HG02623 (cell line): Measurements from ENCODE around the gene PTH1R.

Experiments used
- ATAC-seq: cut with Tn5 transposase; IDR thresholded peaks from one replicate; pipeline ENCODE4 v1.9.1; 2021; ENCODE audit warnings: moderate library complexity; ENCODE audit not compliant: unreplicated experiment

Gene PTH1R

DNA sequence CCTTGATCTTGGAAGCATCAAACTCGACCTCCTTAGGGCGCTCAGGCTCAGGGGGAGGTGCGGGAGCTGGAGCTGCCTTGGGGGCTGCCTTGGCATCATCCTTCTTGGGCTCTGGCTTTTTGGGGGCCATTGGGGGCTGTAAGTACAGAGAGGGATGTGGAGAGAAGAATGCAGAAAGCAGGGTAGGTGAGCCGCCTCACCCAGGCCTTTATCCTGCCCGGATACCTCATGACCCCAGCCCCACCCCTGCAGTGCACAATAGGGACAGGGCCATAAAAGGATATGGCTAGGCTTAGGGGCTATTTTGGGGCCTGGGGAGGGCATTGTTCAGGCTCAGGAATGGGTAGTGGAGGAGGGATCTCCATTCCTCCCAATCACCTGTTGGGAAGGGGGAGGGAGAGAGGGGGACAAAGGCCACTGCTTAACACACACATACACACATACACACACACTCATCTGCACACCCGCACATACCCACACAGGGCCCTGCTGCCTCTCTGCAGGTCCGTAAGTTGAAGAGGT lies 14.2 kb upstream of the PTH1R start, which contains the start of gene MYL3:
Gene MYL3, minus strand, starts transcription at position 184 of the 522 bp plus-strand sequence. Its CDS starts 54 bp downstream, at position 130.
- ATAC-seq: no peak

GRCh38 chr3:46864061-46864881 lies 13.2 kb upstream of the PTH1R start:
- ATAC-seq: no peak

GRCh38 chr3:46865031-46865507 lies 12.5 kb upstream of the PTH1R start:
- ATAC-seq: no peak

DNA sequence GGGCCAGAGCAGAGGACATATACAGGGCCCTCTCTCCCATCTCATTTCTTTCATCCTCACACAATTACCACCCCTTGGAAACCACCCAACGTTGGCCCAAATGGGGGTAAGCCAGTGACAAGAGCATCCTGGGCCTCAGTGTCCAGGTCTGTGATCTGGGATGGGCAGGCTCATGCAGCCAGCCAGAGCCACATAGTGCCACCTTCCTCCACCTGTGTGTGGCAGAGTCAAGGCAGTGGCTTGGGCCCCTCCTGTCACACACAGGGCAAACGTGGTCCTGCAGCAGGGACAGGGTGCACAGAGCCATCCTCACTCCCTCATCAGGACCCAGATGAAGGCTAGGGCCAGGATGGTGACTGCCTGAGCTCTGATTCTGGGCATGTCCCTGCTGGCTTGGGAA lies 12.0 kb upstream of the PTH1R start:
- ATAC-seq: no peak

DNA sequence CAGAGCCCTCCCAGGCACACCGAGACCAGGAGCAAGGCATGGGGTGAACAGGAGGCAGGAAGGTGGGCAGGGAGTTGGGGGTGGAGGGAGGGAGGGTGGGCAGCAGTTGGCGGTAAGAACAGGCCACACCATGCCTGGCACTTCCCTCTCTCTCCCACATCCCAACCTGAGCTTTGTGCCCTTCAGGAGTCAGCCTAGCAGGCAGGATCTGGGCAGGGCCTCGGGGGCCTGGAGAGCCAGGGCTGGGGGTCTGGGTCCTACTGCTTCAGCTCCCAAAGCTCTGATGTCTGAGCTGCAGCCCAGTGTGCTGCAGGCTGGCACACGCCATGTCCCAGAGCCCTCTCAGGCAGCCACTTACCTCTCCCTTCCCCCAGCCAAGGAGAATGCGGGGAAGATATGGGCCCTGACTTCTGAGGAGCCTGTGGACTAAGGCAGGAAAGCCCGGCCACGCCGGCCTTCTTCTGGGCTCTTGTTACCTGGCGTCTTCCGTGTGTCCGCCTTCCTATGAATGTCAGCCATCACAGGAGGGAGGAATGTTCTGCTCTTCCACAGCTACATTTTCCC lies 11.4 kb upstream of the PTH1R start:
- no peak for ATAC-seq

DNA sequence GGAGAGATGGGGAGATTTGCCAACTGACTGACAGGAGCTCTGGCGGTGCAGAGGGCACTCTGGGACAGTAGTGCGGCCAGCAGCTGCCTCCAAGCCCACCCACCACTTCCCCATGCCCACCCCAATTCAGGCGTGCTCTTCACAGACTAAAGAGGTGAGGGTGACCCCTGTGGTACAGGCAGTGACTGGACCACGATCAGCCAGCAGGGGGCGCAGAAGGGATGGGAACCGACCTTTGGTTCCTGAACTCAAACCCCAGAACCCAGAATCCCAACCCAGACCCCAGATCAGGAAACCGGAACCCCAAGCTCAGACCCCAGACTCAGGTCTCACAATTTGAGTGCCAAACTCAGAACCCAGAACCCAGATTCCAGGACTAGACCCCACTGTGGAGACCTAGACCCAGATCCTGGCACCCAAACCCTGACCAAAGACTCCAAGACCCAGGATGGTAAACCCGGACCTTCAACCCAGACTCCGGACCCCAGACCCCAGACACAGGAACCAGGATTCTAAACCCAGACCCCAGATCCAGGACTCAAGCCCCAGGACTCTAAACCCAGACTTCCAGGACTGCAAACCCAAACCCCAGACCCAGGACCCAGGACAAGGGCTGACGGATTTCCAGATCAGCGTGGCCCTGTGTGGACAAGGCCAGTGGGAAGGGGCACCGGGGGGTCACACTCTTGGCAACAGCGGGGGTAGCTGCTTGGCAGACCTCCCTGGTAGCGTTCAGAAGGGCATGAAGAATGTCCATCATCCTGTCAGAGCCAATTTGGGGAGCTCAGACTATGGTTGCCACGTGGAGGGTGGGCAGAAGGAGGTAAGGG lies 10.6 kb upstream of the PTH1R start:
- no peak for ATAC-seq

DNA sequence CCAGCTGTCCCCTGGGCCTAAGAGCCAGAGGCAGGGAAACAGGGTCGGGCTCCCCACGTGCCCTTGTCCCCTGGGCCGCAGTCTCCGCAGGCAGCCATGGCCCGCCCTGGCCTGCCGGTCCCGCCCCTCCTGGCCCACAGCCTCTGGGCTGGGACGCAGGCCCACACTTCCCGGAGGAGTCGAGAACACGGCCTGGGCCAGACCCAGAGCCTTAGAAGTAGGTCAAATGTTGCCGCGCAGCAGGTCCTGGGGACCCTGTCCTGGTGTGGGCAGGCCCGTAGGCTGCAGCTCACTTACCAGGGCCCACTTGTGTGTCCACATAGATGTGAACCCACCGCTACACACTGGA lies 10.0 kb upstream of the PTH1R start:
- ATAC-seq: no peak

GRCh38 chr3:46868287-46868686 lies 9.2 kb upstream of the PTH1R start:
- ATAC-seq: no peak

DNA sequence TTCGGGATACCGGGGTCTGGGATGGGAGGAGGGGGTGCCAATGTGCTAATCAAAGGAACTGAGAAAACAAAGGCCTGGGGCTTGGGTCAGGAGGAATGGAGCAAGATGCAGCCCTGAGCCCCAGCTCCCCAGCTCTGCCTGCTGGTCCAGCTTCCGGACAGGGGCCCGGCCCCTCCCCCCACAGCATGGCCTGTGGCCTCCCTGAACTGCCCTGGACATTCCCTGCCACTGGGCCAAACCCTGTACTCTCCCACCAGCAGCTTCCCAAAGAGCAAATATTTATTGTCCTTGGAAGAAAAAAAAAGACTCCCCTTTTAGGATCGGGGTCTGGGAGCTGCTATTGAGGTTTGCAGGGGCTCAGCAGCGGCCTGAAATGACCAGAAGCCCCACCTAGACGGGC lies 8.6 kb upstream of the PTH1R start:
- ATAC-seq: no peak

DNA sequence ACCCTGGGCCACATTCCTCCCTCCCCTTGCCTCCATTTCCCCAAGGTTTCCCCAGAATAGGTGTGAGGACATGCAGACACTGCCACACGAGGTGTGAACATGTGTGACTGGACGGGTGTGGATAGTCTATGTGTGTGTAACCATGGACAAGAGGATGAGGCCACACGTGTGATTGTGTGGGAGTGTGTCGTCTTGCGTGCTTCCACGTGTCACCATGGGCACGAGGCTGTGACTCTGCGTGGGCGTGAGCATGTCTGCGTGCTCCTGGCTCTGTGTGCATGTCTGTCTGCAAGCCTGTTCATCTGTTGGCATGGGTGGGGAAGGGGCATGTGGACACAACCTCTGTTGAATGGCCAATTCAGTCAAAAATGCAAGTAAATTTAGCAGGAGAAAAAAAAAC lies 8.1 kb upstream of the PTH1R start:
- ATAC-seq: no peak

DNA sequence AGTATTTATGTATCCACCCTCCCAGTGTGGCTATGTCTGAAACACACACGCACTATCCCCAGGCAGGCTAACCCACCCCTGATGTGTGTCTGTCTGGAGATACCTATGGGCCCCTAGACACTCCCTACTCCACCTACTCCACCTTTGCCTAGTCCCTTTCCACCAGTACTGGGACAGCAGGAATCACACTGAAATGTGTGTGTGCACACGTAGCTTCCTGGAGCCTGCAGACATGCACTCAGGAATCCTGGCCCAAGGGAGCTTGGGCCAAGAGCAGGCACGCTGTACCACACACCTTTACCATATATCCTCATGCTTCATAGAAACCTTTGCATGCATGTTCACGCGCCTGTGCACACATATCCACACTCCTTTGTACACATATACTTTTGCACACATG lies 6.9 kb upstream of the PTH1R start:
- no peak for ATAC-seq

GRCh38 chr3:46871222-46871621 lies 6.3 kb upstream of the PTH1R start:
- ATAC-seq: no peak

DNA sequence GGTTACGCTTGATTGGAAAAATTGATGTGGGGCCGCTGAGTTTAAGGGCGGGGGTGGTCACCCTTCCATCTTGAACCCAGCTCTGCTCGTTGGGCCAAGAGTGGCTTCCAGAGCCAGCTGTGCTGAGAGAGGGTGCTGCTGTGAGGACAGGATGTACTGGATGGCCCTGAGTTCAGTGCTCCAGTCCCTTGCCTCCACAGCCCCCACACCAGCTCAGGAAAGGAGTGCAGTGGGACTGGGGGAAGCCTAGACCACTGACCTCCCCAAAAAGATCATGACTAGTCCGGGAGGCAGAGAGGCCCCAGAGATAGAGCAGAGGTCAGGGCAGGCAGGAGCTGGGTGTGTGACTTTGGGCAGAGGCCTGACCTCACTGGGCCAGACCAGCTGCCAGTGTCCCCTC lies 4.0 kb upstream of the PTH1R start:
- ATAC-seq: no peak

GRCh38 chr3:46874430-46874829 lies 3.1 kb upstream of the PTH1R start:
- ATAC-seq: no peak

- ATAC-seq: no peak
These were observed 2.0 kb upstream of the PTH1R start for GRCh38 chr3:46875560-46875959.

DNA sequence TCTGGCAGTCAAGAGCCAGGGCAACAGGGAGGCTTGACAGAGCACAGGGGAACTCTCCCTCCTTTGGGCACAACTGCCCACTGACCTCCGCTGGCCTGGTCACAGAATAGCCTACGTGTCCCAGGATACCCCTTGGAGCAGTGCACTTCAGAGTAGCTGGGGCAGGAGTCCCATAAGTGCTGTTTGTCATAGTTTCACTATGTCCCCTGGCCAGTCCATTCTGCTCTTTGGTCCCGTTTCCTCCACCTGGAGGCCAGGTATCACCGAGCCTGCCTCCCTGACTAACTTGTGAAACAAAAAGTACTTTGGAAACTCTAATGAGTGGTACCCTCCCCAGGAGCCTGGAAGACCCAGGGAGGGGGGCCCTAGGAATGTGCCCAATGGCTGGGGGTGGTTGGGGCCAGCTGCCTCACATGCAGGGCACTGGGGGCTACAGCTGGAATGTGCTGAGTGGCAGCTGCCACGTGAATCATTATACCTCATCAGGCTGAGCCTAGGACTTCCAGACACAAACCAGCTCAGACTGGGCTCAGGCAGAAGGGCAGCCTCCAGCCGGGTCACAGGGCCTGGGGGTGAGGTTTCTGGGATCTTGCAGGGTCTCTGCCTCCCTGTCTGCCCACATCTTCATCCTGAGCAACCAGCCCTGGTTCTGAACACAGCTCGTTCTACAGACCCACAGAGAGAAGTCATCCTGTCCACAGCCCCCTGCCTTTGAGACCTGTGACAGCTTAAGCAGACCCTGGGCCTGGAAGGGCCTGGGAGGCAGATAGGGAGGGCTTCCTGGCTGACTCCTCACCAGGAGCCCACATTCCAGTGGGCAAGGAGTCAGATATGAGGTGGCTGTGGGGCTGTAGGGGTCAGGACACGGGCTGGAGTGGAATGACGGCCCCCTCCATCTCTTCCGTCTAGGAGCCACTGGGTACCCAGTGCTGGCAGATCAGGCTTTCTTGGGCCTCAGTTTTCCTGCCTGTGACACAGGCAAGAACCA lies 914 bp upstream of the PTH1R start:
- no peak for ATAC-seq

DNA sequence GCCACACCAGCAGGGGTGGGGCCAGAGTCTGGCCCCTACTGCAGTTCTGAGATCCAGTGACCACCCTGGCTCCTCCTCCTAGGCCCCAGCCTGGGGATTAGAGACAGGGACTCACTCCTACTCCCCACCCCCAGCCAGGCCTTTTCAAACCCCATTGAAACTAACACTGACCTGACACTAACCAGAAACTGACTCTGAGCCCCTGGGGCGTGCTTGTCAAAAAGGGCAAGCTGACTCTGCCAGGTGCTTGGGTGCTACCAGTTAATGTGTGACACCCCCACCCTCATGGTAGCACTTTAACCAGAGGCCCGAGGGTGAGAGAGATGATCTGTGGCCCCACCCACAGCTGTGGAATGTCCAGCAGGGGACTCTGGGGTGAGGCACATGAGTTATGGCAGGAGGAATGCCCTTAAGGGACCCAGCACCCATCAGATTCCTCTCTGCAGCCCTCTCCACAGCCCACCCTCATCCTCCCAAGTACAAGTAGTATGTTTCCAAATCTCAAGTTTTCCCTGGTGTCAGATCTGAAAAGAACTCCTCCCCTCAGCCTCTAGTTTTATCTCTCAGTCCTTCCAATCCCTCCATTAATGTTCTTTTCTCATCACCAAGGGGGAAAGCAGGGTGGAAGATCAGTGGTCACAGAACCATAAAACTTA lies 1.4 kb downstream of the PTH1R start:
- no peak for ATAC-seq

DNA sequence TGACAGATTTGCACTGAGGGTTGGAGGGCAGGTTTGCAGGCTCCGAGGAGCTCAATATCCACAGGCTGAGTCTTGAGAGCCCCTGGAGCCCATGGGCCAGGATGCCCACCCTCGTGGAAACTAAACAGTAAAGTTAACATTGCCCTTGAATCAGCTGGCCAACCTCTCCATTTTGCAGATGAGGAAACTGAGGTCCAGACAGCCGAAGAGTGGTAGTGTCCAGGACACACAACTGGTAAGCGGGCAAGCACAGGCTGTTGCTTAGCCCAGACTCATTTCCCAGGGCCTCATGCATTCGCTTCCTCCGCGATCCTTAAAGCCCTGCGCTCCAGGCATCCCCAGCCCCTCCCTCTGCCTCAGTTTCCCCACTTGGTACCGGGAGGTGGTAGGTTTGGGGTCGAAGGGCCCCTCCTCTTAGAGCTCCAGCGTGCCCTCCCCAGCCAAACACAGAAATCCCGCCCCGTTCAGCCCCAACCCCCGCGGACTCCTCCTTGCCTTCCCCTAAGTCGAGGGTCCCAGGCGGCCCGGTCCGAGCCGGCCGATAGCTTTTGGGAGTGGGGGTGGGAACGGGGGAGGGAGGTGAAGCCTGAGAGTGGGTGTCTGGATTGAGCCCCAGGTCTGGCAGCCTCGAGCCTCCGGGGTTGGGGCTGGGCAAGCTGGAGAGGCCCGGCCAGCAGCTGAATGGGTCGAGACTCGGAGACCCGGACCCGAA lies 3.5 kb downstream of the PTH1R start:
- ATAC-seq: no peak
